IPS-18c (cell line): ENCODE measurements around the gene RNF41.
"Not testable (repeated sequence)": the region's sequence is repeated elsewhere in the genome, so short reads cannot be mapped to it uniquely, and the experiment has no call there.

ENCODE experiments used
- H3K4me3 ChIP-seq: 2 replicates; pipeline ENCODE4 v1.7.0; 2013; ENCODE audit warnings: low read depth, mild to moderate bottlenecking, low read length, moderate library complexity; ENCODE audit not compliant: insufficient read depth
- H3K9me3 ChIP-seq: one replicate; pipeline ENCODE4 v1.6.1; 2013; ENCODE audit warnings: mild to moderate bottlenecking, low read length, moderate library complexity; ENCODE audit not compliant: control insufficient read depth, insufficient read depth

The RNF41 gene

DNA sequence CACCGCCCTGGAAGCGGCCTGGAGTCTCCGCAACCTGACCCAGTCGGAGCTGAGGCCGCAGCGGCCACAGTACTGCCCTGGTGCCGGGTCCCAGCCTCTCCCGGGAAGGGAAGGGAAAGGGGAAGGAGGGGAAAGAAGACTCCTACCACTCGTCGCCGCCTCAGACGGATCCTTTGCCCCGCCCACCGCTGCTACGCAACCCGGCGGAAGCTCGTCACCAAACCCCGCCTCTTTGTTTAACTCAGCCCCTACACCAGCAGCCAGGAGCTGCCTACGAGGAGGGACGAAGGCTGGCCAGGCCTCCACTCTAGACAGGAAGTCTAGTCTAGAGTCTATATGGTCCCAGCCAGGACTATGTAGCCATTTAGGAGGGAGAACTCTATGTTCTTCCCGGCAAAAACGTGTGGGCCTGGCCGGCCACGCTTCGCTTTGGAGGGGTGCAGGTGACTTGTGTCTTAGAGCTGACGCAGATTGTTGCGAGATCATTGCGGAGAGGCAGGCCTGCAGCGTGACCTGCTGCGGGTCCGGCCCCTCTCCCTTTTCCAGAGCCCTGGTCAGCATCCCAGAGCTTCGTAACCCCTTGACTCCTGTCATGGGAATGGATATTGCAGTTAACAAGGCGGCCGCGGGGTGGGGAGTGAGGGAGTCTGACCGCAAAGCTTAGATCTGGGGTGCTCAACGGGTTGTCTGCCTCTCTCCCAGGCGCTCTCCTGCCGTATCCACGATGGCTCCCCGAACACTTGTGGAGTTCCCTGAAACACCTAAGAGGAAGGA, at the start of gene RNF41:
Gene RNF41, minus strand, starts transcription at position 166 of the 774 bp plus-strand sequence. CDS start 7,875 bp downstream, outside the sequence.
- H3K4me3 ChIP-seq = peak within 1 kb of the TSS; percentile 82
- H3K9me3 ChIP-seq = peaks cover 5% of the 10 kb centered on the region

DNA sequence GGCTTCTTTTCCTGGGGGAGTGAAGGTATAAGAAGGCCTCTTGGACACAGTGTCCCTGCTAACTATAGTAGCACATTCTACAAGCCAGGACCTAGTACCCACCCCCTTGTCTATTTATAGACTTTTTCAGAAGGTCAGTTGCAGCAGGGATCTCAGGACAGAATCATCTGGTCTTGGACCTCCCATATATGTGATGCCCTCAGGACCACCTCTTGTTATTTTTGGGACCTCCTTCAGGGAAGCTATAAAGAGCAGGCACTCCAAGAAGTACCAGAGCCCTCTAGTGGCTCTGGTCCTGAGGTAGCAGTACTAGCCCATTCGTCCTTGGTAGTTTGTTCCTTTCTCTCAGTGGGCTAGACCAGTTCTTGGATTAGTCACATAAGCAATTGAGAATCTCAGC, 49.3 kb upstream of the RNF41 start:
- Histone ChIP-seq H3K4me3 (no peak overlapping the region), H3K9me3 (no peaks in the 10 kb centered on the region)

DNA sequence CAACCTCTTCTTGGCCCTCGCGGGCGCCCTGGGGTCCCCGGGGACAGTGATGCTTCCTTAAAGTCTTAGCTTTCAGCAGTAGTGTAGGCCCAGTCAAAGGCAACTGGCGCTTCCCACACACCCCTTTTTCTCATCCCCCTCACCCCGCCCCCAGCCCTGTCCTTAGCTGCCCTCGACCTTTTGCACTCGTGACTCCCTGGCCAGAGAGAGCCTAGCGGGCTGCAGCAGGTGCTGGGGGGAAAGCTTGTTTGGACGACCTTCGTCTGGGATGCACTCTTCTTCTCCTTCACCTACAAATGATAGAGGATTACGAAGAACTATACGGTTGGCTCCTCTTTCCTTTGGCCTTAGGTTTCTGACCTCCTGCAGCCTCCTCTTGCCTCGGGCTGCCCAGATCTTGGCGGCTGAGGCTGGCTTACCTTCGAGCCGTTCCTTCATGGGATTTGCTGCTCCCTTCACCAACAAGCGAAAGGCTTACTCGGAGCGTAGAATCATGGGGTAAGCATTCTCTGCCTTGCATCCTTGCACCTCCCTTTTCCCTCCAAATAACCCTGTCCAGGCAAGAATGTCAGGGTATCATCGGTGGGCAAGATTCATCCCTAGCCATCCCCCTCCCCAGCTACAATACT, 45.8 kb upstream of the RNF41 start:
- H3K9me3 ChIP-seq = no peaks in the 10 kb centered on the region
- H3K4me3 ChIP-seq = peak overlapping the region; percentile 97

DNA sequence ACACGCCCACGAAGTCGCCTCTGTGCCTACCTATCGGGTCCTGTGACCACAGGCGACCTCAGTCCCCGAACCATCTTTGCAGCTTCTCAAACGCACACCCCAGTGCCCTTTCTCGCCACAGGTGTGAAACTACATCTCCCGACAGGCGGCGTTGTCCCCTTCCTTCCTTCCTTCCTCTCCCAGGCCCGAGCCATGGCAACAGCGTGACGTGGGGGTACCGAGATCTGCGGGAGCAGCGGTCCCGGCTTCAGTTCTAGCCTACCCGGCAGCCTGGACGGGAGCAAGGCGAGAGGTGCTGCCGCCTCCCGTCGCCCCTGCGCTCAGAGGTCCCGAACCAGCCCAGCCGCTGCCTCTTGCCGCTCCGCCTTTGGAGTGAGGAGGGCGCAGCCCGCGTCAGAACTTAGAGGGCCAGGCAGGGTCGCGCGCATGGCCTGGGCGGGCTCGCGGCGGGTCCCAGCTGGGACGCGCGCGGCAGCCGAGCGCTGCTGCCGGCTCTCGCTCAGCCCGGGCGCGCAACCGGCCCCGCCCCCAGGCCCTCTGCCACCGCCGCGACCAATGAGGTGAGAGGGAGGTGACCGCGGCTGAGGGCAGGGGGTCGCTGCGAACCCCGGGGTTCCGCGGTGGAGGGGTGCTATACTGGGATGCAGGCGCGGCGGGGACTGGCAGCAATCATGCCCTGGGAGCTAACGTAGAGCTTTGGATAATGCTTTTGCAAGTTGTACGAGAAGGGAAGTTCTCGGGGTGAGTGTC, 45.1 kb upstream of the RNF41 start, which contains the start of gene COQ10A:
Gene COQ10A, plus strand, starts transcription at position 250 of the 750 bp plus-strand sequence. Its CDS starts 177 bp downstream, at position 427.
- Histone ChIP-seq H3K9me3 (no peaks in the 10 kb centered on the region), H3K4me3 (peak within 1 kb of the TSS; percentile 97)

DNA sequence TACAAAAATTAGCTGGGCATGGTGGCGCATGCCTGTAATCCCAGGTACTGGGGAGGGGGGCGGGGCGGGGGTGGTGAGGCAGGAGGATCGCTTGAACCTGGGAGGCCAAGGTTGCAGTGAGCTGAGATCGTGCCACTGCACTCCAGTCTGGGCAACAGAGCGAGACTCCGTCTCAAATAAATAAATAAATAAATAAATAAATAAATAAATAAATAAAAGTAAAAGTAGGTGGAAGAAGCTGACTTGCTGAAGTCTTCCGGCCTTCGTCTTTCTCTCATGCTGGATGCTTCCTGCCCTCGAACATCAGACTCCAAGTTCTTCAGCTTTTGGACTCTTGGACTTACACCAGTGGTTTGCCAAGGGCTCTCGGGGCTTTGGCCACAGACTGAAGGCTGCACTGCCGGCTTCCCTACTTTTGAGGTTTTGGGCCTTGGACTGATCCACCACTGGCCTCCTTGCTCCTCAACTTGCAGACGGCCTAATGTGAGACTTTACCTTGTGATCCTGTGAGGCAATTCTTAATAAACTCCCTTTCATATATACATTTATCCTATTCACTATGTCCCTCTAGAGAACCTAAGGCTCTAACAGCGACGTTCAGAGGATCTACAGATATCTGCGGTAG, 44.5 kb upstream of the RNF41 start:
- peak overlapping the region; percentile 97 for H3K4me3 ChIP-seq
- H3K9me3 ChIP-seq = not testable (repeated sequence)

DNA sequence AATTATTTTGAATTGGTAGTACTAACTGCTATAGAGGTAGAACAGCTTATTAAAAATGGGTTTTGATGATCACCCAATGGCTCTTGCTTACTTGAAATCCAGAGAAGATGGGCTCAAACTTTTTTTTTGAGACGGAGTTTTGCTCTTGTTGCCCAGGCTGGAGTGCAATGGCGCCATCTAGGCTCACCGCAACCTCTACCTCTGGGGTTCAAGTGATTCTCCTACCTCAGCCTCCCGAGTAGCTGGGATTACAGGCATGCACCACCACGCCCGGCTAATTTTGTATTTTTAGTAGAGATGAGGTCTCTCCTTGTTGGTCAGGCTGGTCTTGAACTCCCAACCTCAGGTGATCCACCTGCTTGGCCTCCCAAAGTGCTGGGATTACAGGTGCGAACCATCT, 41.2 kb upstream of the RNF41 start:
- H3K4me3 ChIP-seq, H3K9me3 ChIP-seq: not testable (repeated sequence)

DNA sequence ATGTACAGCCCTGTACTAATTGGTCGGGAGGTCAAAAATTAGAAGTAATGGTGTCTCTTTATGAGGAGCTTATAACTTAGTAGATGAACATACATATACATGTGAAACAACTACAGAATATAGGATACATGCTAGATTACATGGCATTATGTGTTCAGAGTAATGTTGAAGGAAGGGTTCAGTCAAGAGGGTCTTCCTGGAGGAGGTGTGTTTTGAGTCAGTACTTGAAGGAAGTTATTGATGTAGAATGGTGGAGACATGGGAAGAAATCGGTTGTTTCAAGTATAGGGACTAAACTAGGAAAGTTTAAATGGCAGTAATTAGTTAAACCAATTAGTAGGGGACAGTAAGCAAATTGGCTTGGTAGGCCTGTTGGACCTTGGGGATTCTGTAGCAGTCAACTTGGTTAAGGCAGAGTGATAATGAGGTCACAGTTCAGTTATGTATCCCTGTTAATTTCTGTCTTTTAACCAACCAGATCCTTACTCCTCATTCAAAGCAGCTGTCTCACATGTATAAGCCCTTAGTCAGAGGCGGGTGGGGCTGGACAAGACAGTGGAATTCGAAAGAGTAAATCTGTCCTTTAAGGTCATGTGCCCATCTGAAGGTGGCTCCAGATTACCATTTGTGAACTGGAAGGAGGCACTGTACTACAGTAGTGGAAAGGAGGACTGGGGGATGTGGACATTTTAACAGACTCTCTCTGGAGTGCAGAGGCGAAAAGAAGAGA, 39.9 kb upstream of the RNF41 start:
- H3K9me3 ChIP-seq = no peaks in the 10 kb centered on the region

DNA sequence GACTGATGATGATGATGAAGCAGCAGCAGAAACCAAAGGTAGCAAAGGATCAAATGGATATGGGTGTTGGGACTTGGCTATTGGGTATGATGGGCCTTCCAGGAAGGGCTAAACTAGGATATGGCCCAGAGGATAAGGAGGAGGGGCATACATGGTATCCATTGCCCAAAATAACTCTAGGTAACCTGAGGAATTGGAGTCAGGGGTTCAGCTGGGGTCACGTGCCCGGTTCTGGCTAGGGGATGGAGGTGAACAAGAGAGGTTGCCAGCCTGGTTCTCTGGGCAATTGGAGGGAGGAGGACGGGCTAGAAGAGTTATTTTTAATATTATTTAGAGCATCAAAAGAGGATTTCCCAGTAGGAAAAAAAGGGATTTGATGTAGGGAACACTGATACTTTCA, 39.2 kb upstream of the RNF41 start:
- Histone ChIP-seq H3K4me3 (no peak overlapping the region), H3K9me3 (no peaks in the 10 kb centered on the region)

More for the DNA sequence above, 39.9 kb upstream of the RNF41 start:
- H3K4me3 ChIP-seq = no peak overlapping the region

DNA sequence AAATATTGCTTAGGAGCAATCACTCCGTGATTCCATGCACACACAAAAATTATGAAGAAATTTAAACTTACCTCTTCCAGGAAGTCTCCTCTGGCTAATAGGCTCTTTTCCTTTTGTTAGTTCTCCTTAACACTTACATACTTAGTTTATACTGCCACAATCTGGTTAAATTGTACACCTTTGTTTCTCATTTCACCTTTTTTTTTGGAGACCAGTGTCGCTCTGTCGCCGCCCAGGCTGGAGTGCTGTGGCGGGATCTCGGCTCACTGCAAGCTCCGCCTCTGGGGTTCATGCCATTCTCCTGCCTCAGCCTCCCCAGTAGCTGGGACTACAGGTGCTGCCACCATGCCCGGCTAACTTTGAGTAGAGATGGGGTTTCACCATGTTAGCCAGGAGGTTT, 38.7 kb upstream of the RNF41 start:
- H3K9me3 ChIP-seq = no peaks in the 10 kb centered on the region
- H3K4me3 ChIP-seq = no peak overlapping the region

DNA sequence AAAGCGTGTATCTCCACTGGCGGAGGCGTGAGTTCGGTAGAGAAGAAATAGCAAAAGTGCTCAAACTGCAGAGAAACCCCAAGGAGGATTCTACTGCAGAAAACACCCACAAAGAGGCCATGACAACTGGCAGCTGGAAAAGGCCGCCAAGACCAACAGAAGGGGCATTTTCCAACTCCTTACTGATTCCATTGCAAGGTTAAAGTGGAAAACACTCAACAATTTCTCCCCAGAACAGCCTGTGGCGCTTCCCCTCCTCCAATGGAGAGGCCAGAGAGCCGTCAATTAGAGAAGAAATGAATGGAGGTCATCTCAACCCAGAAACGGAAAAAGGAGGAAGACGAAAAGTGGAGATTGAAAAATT, 37.1 kb upstream of the RNF41 start:
- Histone ChIP-seq H3K9me3 (no peaks in the 10 kb centered on the region), H3K4me3 (peak overlapping the region; percentile 71)

DNA sequence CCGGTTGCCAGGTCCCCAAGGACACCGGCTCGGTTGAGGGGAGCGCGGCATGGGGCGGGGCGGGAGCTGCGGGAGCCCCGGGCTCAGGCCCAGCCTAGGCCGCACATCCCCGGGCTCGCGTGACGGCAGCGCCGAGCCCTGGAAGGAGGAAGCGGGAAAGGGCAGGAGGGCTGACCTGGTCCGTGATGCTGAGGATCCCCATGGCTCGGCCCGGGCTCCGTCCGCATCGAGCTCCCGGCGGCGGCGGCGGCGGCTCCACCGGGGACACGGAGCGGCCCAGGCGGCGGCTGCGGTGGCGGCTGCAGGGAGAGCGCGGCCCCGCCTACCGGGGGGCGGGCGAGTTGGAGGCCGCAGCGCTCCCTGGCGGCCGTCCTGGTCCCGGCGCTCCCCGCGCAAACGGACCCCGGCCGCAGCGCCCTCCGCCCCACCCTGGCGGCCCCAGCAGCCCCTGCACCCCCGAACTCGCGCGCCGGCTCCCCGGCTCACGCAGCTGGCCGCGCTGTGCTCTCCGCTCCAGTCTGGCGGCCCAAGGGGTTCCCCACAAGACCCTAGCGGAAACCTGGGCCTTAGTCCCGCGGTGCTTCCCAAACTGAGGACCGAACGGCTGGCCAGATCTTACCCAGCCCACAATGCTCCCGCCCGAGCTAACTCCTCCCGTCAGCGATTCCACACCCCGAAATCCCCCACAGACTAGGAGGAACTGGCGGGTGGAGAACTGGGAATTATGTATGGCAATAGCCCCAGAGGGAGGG, 36.5 kb upstream of the RNF41 start, which contains the start of gene ANKRD52:
Gene ANKRD52, minus strand, starts transcription at position 317 of the 752 bp plus-strand sequence. Its CDS starts 115 bp downstream, at position 202.
- H3K4me3 ChIP-seq = peak within 1 kb of the TSS; percentile 71
- no peaks in the 10 kb centered on the region for H3K9me3 ChIP-seq

DNA sequence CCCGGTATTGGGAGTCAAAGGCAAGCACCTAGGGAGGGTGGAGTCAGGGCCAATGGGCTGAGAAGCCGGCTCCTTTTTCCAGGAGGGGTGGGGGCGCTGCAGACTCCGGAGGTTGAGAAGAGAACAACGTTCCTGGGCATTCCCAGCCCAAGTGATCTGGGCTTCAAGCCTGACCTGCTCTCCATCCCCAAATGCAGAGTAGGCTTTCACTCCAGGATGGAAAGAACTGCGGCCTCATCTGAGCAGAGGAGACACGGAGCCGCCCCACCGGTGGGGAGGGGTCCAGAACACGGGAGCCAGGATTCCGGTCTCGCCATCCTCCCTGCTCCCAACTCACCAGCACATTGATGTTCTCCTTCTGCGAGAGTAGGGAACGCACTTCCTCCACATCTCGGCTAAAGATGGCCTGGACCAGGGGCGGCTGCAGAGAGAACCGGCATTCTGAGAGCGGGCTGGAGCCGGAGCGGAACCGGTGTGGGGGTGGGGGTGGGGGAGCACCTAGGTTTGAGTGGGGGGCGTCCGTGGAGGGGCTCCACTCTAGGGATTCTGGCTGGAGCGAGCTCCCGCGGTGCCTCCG, 35.9 kb upstream of the RNF41 start:
- H3K9me3 ChIP-seq = no peaks in the 10 kb centered on the region
- peak overlapping the region; percentile 71 for H3K4me3 ChIP-seq

DNA sequence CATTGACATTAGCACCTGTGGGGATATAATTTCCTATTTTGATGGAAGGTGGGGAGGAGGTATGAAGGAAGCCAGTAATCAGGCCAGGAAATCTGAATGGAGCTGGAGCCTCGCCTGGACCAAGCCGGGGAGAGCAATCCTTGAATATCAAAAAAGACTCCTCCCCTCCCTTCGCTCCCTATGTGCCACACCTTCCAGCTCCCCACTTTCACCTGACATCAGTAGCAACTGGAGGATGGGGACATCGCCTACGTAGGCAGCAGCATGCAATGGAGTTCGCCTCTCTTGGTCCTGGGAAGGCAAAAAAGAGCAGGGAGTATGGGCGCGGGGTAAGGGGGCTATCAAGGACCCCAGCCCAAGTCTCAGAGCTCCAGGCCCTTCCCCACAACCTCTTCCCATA, 35.3 kb upstream of the RNF41 start:
- no peaks in the 10 kb centered on the region for H3K9me3 ChIP-seq
- peak overlapping the region; percentile 71 for H3K4me3 ChIP-seq

DNA sequence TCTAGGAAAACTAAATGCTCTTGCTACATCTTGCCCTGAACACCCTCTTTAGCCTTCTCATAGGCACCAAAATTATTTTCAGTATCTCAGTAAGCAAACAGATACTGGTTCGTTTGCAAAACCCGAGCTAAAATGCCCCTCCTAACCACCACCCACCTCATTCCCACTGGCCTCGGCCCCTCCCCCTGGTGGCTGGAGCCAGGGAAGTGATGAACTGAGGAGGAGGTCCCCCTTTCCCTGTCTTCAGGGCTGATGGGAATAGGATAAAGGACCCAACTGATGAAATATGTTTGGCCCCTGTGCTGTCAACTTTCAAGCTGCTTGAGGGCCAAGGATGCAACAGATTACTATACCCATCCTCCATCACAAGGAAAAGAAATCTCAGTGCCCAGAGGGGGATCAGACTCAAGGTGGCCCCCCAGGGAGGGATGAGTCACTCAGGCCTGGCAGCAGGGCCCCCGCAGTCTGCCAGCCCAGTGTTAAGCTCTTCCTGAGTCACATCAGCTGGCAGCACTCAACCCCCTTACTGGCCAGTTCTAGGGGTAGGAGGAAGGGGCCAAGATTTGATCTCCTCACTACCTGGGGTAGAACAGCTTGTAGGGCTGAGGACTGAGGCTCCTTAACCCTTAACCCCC, 34.7 kb upstream of the RNF41 start:
- Histone ChIP-seq H3K9me3 (no peaks in the 10 kb centered on the region), H3K4me3 (peak overlapping the region; percentile 71)

DNA sequence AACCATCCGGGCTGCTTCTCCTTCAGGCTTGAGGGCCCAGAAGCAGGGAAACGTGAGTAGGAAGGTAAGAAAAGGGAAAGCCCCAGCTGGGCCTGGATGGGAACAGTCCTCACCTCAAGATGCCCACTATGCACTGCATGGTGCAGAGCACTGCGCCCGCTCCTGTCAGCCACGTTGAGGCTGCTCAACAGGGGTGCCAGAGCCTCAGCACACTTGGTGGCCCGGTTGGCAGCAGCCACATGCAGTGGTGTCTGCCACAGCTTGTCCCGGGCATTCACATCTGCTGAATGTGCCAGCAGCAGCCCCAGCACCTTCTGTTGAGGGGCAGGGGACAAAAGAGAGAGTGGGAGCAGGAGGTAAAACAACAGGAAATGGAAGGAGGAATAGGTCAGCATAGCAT, 33.9 kb upstream of the RNF41 start:
- H3K4me3 ChIP-seq = no peak overlapping the region
- H3K9me3 ChIP-seq = no peaks in the 10 kb centered on the region
